ENCODE measurements around the gene CAMTA1.

- TF ChIP-seq CTCF (IDR thresholded peaks at IDR 0.05; ENCODE audit: low read depth, low read length, missing input control) (peak; percentile 4), JUND (IDR thresholded peaks at IDR 0.05) (no peak), GABPA (IDR thresholded peaks at IDR 0.05 in 1 of 2, conservative IDR thresholded peaks at IDR 0.05 in 1 of 2) (no peak), SP1 (IDR thresholded peaks at IDR 0.05) (no peak), EGR1 (IDR thresholded peaks at IDR 0.05; ENCODE audit: low read depth in 2 of 2) (no peak), TAF1 (conservative IDR thresholded peaks at IDR 0.05) (no peak), REST (IDR thresholded peaks at IDR 0.05) (no peak), MAX (IDR thresholded peaks at IDR 0.05) (no peak), RXRA (IDR thresholded peaks at IDR 0.05) (no peak), RAD21 (IDR thresholded peaks at IDR 0.05) (peak in 1 of 2 donors; percentile 7), FOXA1 (IDR thresholded peaks at IDR 0.05) (no peak), HNF4G (IDR thresholded peaks at IDR 0.05) (no peak)
Measured at GRCh38 chr1:6872573-6873261, 87.5 kb downstream of the CAMTA1 start.

Measured in liver (tissue), 3 donors.